Hair follicular keratinocyte (primary cell): ENCODE measurements around the gene PRM2. TPM values are rescaled to one million over a fixed set of nuclear protein-coding genes. Genes with fewer than 3 reads are reported as not detected.

ENCODE experiments used
- total RNA-seq: library from RNA; depleted of rRNA; stranded (reverse); fragments of >200 nt; gene quantifications from 2 replicates; pipeline ENCODE4 v1.2.3, GENCODE V29; 2015

The PRM2 gene
- total RNA-seq: not detected in 2 replicates

GRCh38 chr16:11276143-11276895 is at the start of gene PRM2:
Gene PRM2, minus strand, starts transcription at chr16:11276480. Its CDS starts 110 bp downstream, at chr16:11276370.

GRCh38 chr16:11280616-11281522 is 4.6 kb upstream of the PRM2 start, which contains the start of gene PRM1:
Gene PRM1, minus strand, starts transcription at chr16:11281330. Its CDS starts 92 bp downstream, at chr16:11281238.

GRCh38 chr16:11272921-11273720 is 3.2 kb downstream of the PRM2 start, which contains the start of gene PRM3:
Gene PRM3, minus strand, starts transcription at chr16:11273629. Its CDS starts 34 bp downstream, at chr16:11273595.

GRCh38 chr16:11268921-11269375 is 7.3 kb downstream of the PRM2 start, which contains the start of gene TNP2:
Gene TNP2, minus strand, starts transcription at chr16:11269325. Its CDS starts 63 bp downstream, at chr16:11269262.

GRCh38 chr16:11255737-11256660 is 20.3 kb downstream of the PRM2 start, which contains the start of gene SOCS1:
Gene SOCS1, minus strand, starts transcription at chr16:11256204. Its CDS starts 726 bp downstream, at chr16:11255478.

Other genes with a start within 250 kb of the PRM2 start
- gene SOCS1, start 20.3 kb downstream of the PRM2 start, total RNA-seq: 2.5 and 4.4 TPM in 2 replicates
- gene TNP2, start 7.2 kb downstream of the PRM2 start, total RNA-seq: not detected in 2 replicates
- gene PRM3, start 2.9 kb downstream of the PRM2 start, total RNA-seq: not detected in 2 replicates
- not detected in 2 replicates for gene PRM1, start 4.8 kb upstream of the PRM2 start, total RNA-seq
- gene RMI2, start 69.0 kb upstream of the PRM2 start, total RNA-seq: 11.7 and 17.4 TPM in 2 replicates